K562 (cell line): ENCODE data around the gene PRSS21. TPM values are rescaled to one million over a fixed set of nuclear protein-coding genes. Genes with fewer than 3 reads are reported as not detected.

Experiments
- ARID1B ChIP-seq: fragments of 450-650 bp; IDR thresholded peaks from 2 replicates; pipeline ENCODE4 v1.6.1; 2016; ENCODE audit warnings: antibody characterized with exemption, mild to moderate bottlenecking, inconsistent platforms
- FOXK1 ChIP-seq: sonication (generic); formaldehyde crosslinking; IDR thresholded peaks from 2 replicates; pipeline ENCODE4 v1.8.0; 2022; ENCODE audit warnings: missing genetic modification reagents, mild to moderate bottlenecking, borderline replicate concordance
- HDGF ChIP-seq: fragments of 450-650 bp; IDR thresholded peaks from 2 replicates; pipeline ENCODE4 v1.6.1; 2016
- PRMT5 ChIP-seq: sonication (generic); formaldehyde crosslinking; IDR thresholded peaks from 2 replicates; pipeline ENCODE4 v1.5.0; 2020; ENCODE audit warnings: missing genetic modification reagents
- SREBF2 ChIP-seq: sonication (generic); formaldehyde crosslinking; IDR thresholded peaks from 2 replicates; pipeline ENCODE4 v1.4.0; 2020; ENCODE audit warnings: mild to moderate bottlenecking, missing genetic modification reagents
- ZNF12 ChIP-seq: sonication (generic); formaldehyde crosslinking; IDR thresholded peaks from 2 replicates; pipeline ENCODE4 v1.4.0; 2020; ENCODE audit warnings: mild to moderate bottlenecking, missing genetic modification reagents
- polyA plus RNA-seq, 8 experiments: library from polyadenylated mRNA; depleted of rRNA in 4 of 8; stranded (reverse) in 5 of 8; unstranded in 3 of 8; fragments of >200 nt; fragmentation: Nextera tagmentation in 2 of 8; fragmentation: Illumina TruSeq in 1 of 8; extraction: Ambion mirVana in 2 of 8; extraction: Trizol in 1 of 8; gene quantifications; 2 replicates each; pipeline versions ENCODE4 v1.2.1 to v1.2.3, GENCODE V29; 2011 to 2014; ENCODE audit warnings: inconsistent platforms in 1 of 8, missing spikeins in 1 of 8
- total RNA-seq, 7 experiments: library from RNA; depleted of rRNA in 6 of 7; stranded (reverse); fragments of >200 nt in 6 of 7; fragmentation: Illumina TruSeq in 2 of 7; extraction: Trizol in 2 of 7; gene quantifications; 2 replicates each; pipeline versions ENCODE4 v1.2.1 to v1.2.3, GENCODE V29; 2011 to 2021; ENCODE audit warnings: low replicate concordance in 1 of 7
- TF ChIP-seq, protein P1 (sequence below): sonication (generic); formaldehyde crosslinking; IDR thresholded peaks from 2 replicates; pipeline ENCODE4 v1.8.0; 2022; ENCODE audit warnings: mild to moderate bottlenecking, missing genetic modification reagents
- TF ChIP-seq, protein P2 (sequence below): IDR thresholded peaks from 2 replicates; pipeline ENCODE4 v1.6.1; 2012; ENCODE audit warnings: low read depth, low read length, improper control_type of control experiment, borderline replicate concordance

Gene PRSS21
- total and polyA plus RNA-seq, 9 of the 15 experiments (the other 6 are each of a cell fraction or from before 2014, with no cell fraction given): 12.1 to 121 (median 61.3) TPM

DNA sequence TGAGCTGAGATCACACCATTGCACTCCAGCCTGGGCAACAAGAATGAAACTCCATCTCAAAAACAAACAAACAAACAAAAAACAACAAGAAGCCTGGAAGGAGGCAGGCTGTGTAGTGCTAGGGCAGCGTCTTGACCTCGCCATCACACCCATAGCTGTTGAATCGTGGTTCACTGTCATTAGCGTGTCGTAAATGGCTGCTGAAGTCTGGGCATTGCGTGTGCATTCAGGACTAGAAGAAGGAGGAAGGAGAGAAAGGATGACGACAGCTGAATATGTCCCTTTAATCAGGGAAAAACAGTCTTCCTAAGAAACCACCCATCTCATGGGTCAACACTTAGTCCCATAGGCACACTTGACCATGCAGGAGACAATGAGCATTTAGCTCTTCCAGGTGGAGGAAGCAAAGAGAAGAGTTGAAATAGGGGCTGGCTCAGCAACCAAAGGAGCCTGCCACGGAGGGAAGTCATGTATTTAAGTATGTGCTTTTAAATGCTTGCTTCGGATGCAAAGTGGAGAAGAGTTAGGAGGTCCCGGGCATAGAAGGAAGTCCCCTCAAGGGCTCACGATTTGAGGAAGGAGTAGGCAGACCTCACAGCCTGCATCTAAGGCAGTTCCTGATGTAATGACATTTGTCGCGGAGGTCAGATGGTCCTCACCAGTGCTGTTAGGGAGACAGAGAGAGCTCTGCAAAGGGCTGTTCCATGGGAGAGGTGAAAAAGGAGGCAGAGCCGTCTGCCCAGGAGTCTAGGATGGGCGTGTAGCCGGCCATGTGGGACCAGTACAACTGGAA lies 32.1 kb downstream of the PRSS21 start (continued):
- TF ChIP-seq, protein P1, sequence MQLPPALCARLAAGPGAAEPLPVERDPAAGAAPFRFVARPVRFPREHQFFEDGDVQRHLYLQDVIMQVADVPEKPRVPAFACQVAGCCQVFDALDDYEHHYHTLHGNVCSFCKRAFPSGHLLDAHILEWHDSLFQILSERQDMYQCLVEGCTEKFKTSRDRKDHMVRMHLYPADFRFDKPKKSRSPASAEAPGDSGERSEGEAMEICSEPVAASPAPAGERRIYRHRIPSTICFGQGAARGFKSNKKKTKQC (CRISPR knock-in tag): no peak
- TF ChIP-seq SREBF2 (CRISPR knock-in tag): no peak
- TF ChIP-seq, protein P2, sequence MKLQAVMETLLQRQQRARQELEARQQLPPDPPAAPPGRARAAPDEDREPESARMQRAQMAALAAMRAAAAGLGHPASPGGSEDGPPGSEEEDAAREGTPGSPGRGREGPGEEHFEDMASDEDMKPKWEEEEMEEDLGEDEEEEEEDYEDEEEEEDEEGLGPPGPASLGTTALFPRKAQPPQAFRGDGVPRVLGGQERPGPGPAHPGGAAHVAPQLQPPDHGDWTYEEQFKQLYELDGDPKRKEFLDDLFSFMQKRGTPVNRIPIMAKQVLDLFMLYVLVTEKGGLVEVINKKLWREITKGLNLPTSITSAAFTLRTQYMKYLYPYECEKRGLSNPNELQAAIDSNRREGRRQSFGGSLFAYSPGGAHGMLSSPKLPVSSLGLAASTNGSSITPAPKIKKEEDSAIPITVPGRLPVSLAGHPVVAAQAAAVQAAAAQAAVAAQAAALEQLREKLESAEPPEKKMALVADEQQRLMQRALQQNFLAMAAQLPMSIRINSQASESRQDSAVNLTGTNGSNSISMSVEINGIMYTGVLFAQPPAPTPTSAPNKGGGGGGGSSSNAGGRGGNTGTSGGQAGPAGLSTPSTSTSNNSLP: no peak
- TF ChIP-seq ARID1B: no peak
- TF ChIP-seq PRMT5 (CRISPR knock-in tag): no peak
- TF ChIP-seq HDGF: no peak
- TF ChIP-seq ZNF12 (CRISPR knock-in tag): no peak
- TF ChIP-seq FOXK1: no peak
